GM12874 (cell line): ENCODE results near the gene CPTP.
A peak's percentile ranks its signal among the peaks of the same experiment; 100 is the strongest.

Experiments used
- CTCF ChIP-seq: IDR thresholded peaks from 2 replicates; pipeline ENCODE4 v1.5.1; 2011; ENCODE audit warnings: low read depth, mild to moderate bottlenecking, control low read depth, low read length, moderate library complexity; ENCODE audit not compliant: insufficient read depth

CPTP gene

GRCh38 chr1:1305300-1306069 lies 19.1 kb upstream of the CPTP start:
- TF ChIP-seq CTCF: 0 out of 2 replicates have a peak, but pooled peaks have one; percentile 32

GRCh38 chr1:1306070-1306660 lies 18.4 kb upstream of the CPTP start:
- peak; percentile 35 for TF ChIP-seq CTCF

DNA sequence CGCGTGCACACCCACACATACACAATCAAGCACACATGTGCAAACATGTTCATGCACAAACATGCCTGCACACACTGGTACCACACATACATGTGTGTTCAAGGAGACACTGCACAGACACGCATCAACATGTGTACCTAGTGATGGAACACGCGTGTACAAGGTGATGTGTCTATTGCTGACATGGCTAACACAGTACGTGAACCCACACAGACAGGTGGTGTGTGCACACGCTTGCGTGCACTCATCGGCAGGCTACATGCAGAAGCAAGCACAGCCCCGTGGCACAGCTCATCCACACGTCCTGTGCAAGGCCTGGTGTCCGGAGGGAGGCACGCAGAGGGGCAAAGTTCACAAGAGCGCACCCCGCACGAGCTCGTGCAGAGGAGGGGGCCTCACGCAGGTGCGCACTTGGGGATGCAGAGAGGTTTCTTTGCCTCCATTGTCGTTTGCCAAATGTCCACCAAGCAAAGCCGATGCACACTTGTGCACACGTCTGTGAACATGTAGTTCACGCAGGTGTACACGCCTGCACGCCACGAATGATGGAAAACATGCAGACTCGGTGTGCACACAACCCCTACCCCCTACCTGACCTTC lies 17.8 kb upstream of the CPTP start:
- no peak for TF ChIP-seq CTCF

- TF ChIP-seq CTCF: no peak
Measured at GRCh38 chr1:1307261-1307922, 17.2 kb upstream of the CPTP start.

- TF ChIP-seq CTCF: no peak
Measured at GRCh38 chr1:1307923-1308755, 16.5 kb upstream of the CPTP start, which contains the start of the genes ACAP3 and PUSL1. ACAP3 (minus strand) TSS chr1:1307930; CDS start chr1:1307815, 115 bp downstream. PUSL1 (plus strand) TSS chr1:1308597; CDS start chr1:1308644, 47 bp downstream.

GRCh38 chr1:1308756-1309250 lies 15.8 kb upstream of the CPTP start:
- TF ChIP-seq CTCF: no peak
